ENCODE measurements around the gene CCDC86. TPM values are rescaled to one million over a fixed set of nuclear protein-coding genes. Genes with fewer than 3 reads are reported as not detected.

The CCDC86 gene
- total and polyA plus RNA-seq, 9 of the 15 experiments (the other 6 are each of a cell fraction or from before 2014, with no cell fraction given), result 4.6 to 102 (median 25.2) TPM

- TF ChIP-seq, protein P1, sequence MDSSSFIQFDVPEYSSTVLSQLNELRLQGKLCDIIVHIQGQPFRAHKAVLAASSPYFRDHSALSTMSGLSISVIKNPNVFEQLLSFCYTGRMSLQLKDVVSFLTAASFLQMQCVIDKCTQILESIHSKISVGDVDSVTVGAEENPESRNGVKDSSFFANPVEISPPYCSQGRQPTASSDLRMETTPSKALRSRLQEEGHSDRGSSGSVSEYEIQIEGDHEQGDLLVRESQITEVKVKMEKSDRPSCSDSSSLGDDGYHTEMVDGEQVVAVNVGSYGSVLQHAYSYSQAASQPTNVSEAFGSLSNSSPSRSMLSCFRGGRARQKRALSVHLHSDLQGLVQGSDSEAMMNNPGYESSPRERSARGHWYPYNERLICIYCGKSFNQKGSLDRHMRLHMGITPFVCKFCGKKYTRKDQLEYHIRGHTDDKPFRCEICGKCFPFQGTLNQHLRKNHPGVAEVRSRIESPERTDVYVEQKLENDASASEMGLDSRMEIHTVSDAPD (CRISPR knock-in tag; IDR thresholded peaks at IDR 0.05), result no peak
- TF ChIP-seq SMARCB1 (IDR thresholded peaks at IDR 0.05; ENCODE audit: insufficient read length, low read depth) (no peak), TBP (optimal IDR thresholded peaks at IDR 0.05; ENCODE audit: low read depth, low read length) (no peak), CHD1 (IDR thresholded peaks at IDR 0.05; ENCODE audit: low read length) (no peak), ZBED1 (IDR thresholded peaks at IDR 0.05) (no peak), ZNF133 (CRISPR knock-in tag; IDR thresholded peaks at IDR 0.05) (no peak), SIX5 (IDR thresholded peaks at IDR 0.05; ENCODE audit: borderline replicate concordance in 1 of 2, insufficient read depth in 1 of 2, low read depth in 1 of 2, low read length in 2 of 2) (no peak), CBX3 (IDR thresholded peaks at IDR 0.05; ENCODE audit: borderline replicate concordance in 1 of 2, low read length in 2 of 2) (0 out of 3 replicates have a peak, but pooled peaks of 1 of the 2 experiments have one; percentile 18), NCOA6 (IDR thresholded peaks at IDR 0.05) (no peak), JUND (IDR thresholded peaks at IDR 0.05; ENCODE audit: borderline replicate concordance, low read depth, low read length) (no peak), JUND (tag; IDR thresholded peaks at IDR 0.05; ENCODE audit: borderline replicate concordance, low read depth, low read length) (no peak), IRF2 (CRISPR knock-in tag; IDR thresholded peaks at IDR 0.05) (no peak), STAG1 (CRISPR knock-in tag; IDR thresholded peaks at IDR 0.05; ENCODE audit: borderline replicate concordance) (no peak), ZNF274 (IDR thresholded peaks at IDR 0.05; ENCODE audit: borderline replicate concordance, low read depth, low read length) (no peak), TCFL5 (CRISPR knock-in tag; conservative IDR thresholded peaks at IDR 0.05) (no peak), ZBTB9 (CRISPR knock-in tag; IDR thresholded peaks at IDR 0.05) (no peak), SETDB1 (IDR thresholded peaks at IDR 0.05; ENCODE audit: low read length) (no peak), ZNF253 (CRISPR knock-in tag; conservative IDR thresholded peaks at IDR 0.05) (no peak), ZBTB8A (IDR thresholded peaks at IDR 0.05; ENCODE audit: partially characterized antibody) (no peak), DDX20 (tag; IDR thresholded peaks at IDR 0.05; ENCODE audit: low read depth) (no peak), BRD9 (IDR thresholded peaks at IDR 0.05; ENCODE audit: low read depth, partially characterized antibody) (peak; percentile 74), ZZZ3 (IDR thresholded peaks at IDR 0.05) (no peak), NFIC (IDR thresholded peaks at IDR 0.05) (peak; percentile 71), DACH1 (IDR thresholded peaks at IDR 0.05; ENCODE audit: partially characterized antibody) (no peak), SMC3 (conservative IDR thresholded peaks at IDR 0.05; ENCODE audit: insufficient read depth, low read depth, low read length) (no peak), GTF2E2 (tag; IDR thresholded peaks at IDR 0.05) (no peak)
These were observed 21.9 kb downstream of the CCDC86 start (continued) for GRCh38 chr11:60863550-60864521.
